ENCODE measurements around the gene LRBA.

- TF ChIP-seq CTCF (IDR thresholded peaks at IDR 0.05 in 2 of 3, conservative IDR thresholded peaks at IDR 0.05 in 1 of 3; ENCODE audit: insufficient read depth in 2 of 3, low read depth in 1 of 3, low read length in 3 of 3) (no peak), IRF1 (CRISPR knock-in tag; IDR thresholded peaks at IDR 0.05; ENCODE audit: borderline replicate concordance) (no peak), EP300 (IDR thresholded peaks at IDR 0.05; ENCODE audit: low read length) (no peak)
These were observed 24.1 kb downstream of the LRBA start for GRCh38 chr4:150990993-150991392.

Measured in K562 (cell line).